GM23338 (cell line): ENCODE data around the gene CCDC152. TPM values are rescaled to one million over a fixed set of nuclear protein-coding genes. Genes with fewer than 3 reads are reported as not detected.

ENCODE experiments used
- ATAC-seq: fragments of 200-7000 bp; cut with Tn5 transposase; 3 replicates; pipeline ENCODE4 v1.9.1; 2020
- DNase-seq: peaks from one replicate; pipeline ENCODE4 v3.0.0-alpha.2; 2015; ENCODE audit warnings: low spot score
- H2AFZ ChIP-seq: fragments of 200-600 bp; sonication (generic); 2 replicates; pipeline ENCODE4 v1.8.0; 2016; ENCODE audit warnings: antibody characterized with exemption, mild to moderate bottlenecking, moderate library complexity
- H3F3A ChIP-seq: fragments of 200-600 bp; sonication (generic); replicated peaks from 2 replicates; pipeline ENCODE4 v1.8.0; 2017; ENCODE audit warnings: antibody characterized with exemption, mixed run types, low read depth
- H3K27ac ChIP-seq: fragments of 200-600 bp; sonication (generic); 2 replicates; pipeline ENCODE4 v1.6.1; 2016; ENCODE audit warnings: low read depth
- H3K27me3 ChIP-seq: fragments of 200-600 bp; sonication (generic); 2 replicates; pipeline ENCODE4 v1.8.0; 2016; ENCODE audit warnings: mild to moderate bottlenecking, mixed run types, moderate library complexity; ENCODE audit not compliant: insufficient read depth
- H3K36me3 ChIP-seq: fragments of 200-600 bp; sonication (generic); 2 replicates; pipeline ENCODE4 v1.8.0; 2016; ENCODE audit warnings: mild to moderate bottlenecking; ENCODE audit not compliant: insufficient read depth
- H3K4me1 ChIP-seq: fragments of 200-600 bp; sonication (generic); 2 replicates; pipeline ENCODE4 v1.8.0; 2016; ENCODE audit warnings: mild to moderate bottlenecking, moderate library complexity; ENCODE audit not compliant: insufficient read depth
- H3K4me2 ChIP-seq: fragments of 200-600 bp; sonication (generic); 2 replicates; pipeline ENCODE4 v1.7.1; 2017; ENCODE audit warnings: mixed run types
- H3K4me3 ChIP-seq: fragments of 200-600 bp; sonication (generic); 2 replicates; pipeline ENCODE4 v1.6.1; 2016; ENCODE audit warnings: mixed run types
- H3K79me2 ChIP-seq: fragments of 200-600 bp; sonication (generic); replicated peaks from 2 replicates; pipeline ENCODE4 v1.8.0; 2017; ENCODE audit warnings: mild to moderate bottlenecking; ENCODE audit not compliant: insufficient read depth
- H3K9me2 ChIP-seq: fragments of 200-600 bp; sonication (generic); 2 replicates; pipeline ENCODE4 v1.8.0; 2017; ENCODE audit not compliant: insufficient read depth
- H4K20me1 ChIP-seq: fragments of 200-600 bp; sonication (generic); replicated peaks from 2 replicates; pipeline ENCODE4 v1.8.0; 2017; ENCODE audit warnings: mild to moderate bottlenecking; ENCODE audit not compliant: insufficient read depth
- H3K27ac Mint-ChIP-seq: 2 replicates; pipeline ENCODE4 v1.8.0; 2020; ENCODE audit warnings: inconsistent platforms, mild to moderate bottlenecking, moderate library complexity, mixed read lengths
- H3K27me3 Mint-ChIP-seq: 3 replicates; pipeline ENCODE4 v1.8.0; 2022; ENCODE audit warnings: low read depth, mild to moderate bottlenecking, moderate library complexity, mixed read lengths, inconsistent platforms; ENCODE audit not compliant: insufficient read depth, poor library complexity
- H3K36me3 Mint-ChIP-seq: 3 replicates; pipeline ENCODE4 v1.8.0; 2021; ENCODE audit warnings: low read depth, mild to moderate bottlenecking, inconsistent platforms, moderate library complexity, mixed read lengths
- H3K4me1 Mint-ChIP-seq: 3 replicates; pipeline ENCODE4 v1.8.0; 2020; ENCODE audit warnings: mild to moderate bottlenecking, inconsistent platforms, mixed read lengths
- H3K4me3 Mint-ChIP-seq: 3 replicates; pipeline ENCODE4 v1.8.0; 2021; ENCODE audit warnings: moderate library complexity, mild to moderate bottlenecking, inconsistent platforms, mixed read lengths
- H3K9me3 Mint-ChIP-seq: 3 replicates; pipeline ENCODE4 v1.8.0; 2020; ENCODE audit warnings: moderate library complexity, mild to moderate bottlenecking, inconsistent platforms, mixed read lengths
- POLR2AphosphoS5 ChIP-seq: IDR thresholded peaks from 2 replicates; pipeline ENCODE4 v1.6.1; 2016; ENCODE audit warnings: antibody characterized with exemption, low read depth
- ZNF331 ChIP-seq: fragments of 250-450 bp; sonication (Bioruptor Pico); IDR thresholded peaks from 2 replicates; pipeline ENCODE4 v1.5.0; 2020; ENCODE audit warnings: low read depth, mild to moderate bottlenecking, moderate library complexity
- polyA plus RNA-seq: library from polyadenylated mRNA; unstranded; fragments of >200 nt; fragmentation: Nextera tagmentation; extraction: Ambion mirVana; gene quantifications from 2 replicates; pipeline ENCODE4 v1.2.1, GENCODE V29; 2016
- total RNA-seq: library from RNA; depleted of rRNA; stranded (reverse); fragments of >200 nt; shearing (Covaris generic); gene quantifications from 2 replicates; pipeline ENCODE4 v1.2.3, GENCODE V29; 2014
- TF ChIP-seq, protein P1 (sequence below): IDR thresholded peaks from one replicate; pipeline ENCODE4 v1.6.1; 2018; ENCODE audit warnings: antibody characterized with exemption; ENCODE audit not compliant: unreplicated experiment
- TF ChIP-seq, protein P2 (sequence below): IDR thresholded peaks from 2 replicates; pipeline ENCODE4 v1.6.1; 2016; ENCODE audit warnings: antibody characterized with exemption

CCDC152 gene
- total and polyA plus RNA-seq, 2 experiments from 2014 or later = 16.2 to 75.9 TPM

DNA sequence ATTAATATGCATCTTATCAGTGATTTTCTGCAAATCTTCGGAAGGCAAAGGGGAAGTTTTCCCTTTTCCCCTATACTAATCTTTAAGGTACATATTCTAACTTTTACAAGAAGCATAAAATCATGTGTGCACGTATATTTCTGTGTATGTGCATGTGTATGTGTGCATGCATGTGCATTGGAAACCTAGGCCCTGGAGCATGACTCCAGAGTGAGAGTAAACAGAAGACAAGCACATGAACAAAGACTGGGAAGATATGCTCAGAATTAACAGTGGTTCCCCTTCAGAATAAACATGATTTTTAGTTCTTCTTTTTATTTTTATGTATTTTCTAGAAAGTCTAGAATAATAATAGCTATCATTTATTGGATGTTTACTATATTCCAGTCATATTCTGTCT lies 65.9 kb downstream of the CCDC152 start (continued):
- TF ChIP-seq, protein P1, sequence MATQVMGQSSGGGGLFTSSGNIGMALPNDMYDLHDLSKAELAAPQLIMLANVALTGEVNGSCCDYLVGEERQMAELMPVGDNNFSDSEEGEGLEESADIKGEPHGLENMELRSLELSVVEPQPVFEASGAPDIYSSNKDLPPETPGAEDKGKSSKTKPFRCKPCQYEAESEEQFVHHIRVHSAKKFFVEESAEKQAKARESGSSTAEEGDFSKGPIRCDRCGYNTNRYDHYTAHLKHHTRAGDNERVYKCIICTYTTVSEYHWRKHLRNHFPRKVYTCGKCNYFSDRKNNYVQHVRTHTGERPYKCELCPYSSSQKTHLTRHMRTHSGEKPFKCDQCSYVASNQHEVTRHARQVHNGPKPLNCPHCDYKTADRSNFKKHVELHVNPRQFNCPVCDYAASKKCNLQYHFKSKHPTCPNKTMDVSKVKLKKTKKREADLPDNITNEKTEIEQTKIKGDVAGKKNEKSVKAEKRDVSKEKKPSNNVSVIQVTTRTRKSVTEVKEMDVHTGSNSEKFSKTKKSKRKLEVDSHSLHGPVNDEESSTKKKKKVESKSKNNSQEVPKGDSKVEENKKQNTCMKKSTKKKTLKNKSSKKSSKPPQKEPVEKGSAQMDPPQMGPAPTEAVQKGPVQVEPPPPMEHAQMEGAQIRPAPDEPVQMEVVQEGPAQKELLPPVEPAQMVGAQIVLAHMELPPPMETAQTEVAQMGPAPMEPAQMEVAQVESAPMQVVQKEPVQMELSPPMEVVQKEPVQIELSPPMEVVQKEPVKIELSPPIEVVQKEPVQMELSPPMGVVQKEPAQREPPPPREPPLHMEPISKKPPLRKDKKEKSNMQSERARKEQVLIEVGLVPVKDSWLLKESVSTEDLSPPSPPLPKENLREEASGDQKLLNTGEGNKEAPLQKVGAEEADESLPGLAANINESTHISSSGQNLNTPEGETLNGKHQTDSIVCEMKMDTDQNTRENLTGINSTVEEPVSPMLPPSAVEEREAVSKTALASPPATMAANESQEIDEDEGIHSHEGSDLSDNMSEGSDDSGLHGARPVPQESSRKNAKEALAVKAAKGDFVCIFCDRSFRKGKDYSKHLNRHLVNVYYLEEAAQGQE = no peak
- TF ChIP-seq POLR2AphosphoS5 = no peak

DNA sequence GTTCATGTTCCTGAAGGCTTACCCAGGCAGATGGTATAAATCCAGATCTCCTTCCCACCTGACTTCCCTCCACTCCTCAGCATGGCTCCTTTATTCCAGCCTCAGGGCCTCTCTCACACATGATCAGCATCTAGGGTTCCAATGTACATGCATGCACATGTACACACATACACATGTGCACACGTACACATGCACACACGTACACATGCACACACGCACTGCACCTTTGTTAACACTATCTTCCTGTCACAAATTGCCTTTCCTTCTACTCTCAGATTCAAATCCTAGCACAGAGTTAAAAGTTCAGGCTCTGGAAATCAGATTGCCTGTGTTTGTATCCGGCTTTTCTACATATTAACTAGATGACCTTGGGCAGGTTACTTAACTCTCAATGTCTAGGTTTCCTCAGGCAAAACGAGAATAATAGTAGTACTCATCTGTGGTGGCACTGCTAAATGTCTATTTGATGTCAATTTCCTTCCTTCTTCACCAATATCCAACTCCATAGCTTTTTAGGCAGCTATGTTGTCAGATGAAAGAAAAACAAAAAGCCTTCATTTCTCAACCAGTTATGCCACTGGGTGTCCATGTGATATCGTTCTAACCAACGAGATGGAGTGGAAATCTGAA lies 67.8 kb downstream of the CCDC152 start:
- peaks cover 2% of the 10 kb centered on the region for H3K27me3 Mint-ChIP-seq
- H3K9me3 Mint-ChIP-seq = no peaks in the 10 kb centered on the region
- Histone ChIP-seq H3K36me3 (no peaks in the 10 kb centered on the region), H4K20me1 (no peaks in the 10 kb centered on the region), H3K4me3 (no peak overlapping the region), H3K4me1 (no peaks in the 10 kb centered on the region), H2AFZ (no peak overlapping the region), H3K4me2 (no peak overlapping the region), H3K9me2 (no peaks in the 10 kb centered on the region), H3K27me3 (no peaks in the 10 kb centered on the region), H3K79me2 (no peaks in the 10 kb centered on the region), H3K27ac (no peak overlapping the region), H3F3A (no peaks in the 10 kb centered on the region)
- ATAC-seq (no peak), DNase-seq (no peak)
- TF ChIP-seq POLR2AphosphoS5 = no peak
- no peak overlapping the region for H3K27ac Mint-ChIP-seq
- no peaks in the 10 kb centered on the region for H3K36me3 Mint-ChIP-seq
- no peak overlapping the region for H3K4me3 Mint-ChIP-seq
- no peaks in the 10 kb centered on the region for H3K4me1 Mint-ChIP-seq

DNA sequence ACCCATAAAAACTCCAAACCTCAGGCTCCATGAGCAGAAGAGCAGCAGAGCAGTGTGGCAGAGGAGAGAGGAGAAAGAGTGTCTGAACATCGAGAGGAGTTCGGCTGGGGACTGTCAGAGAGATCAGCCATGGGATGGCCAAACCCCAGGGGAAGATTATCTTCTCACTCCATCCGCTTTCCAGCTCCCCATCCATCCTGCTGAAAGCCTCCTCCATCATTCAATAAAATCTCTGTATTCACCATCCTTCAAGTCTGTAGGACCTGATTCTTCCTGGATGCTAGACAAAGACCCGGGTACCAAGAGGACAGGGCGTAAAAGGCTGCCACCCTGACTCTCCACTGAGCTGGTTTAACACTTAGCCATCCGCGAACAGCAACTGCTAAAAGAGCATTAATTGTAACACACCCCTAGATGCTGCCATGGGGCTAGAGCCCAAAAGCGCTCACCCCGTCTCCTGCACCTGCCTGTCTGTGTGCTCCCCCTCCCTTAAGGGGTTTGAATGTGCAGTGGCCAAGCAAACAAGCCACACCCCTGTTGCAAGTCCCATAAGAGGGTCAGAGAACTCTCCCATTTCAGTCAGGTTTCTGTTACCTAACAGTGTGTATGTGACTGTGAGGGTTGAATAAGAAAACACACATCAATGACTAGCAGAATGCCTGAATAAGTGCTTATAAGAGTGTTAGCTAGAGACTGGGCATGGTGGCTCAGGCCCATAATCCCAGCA lies 69.0 kb downstream of the CCDC152 start:
- Histone ChIP-seq H3K79me2 (no peaks in the 10 kb centered on the region), H3K9me2 (no peaks in the 10 kb centered on the region), H3F3A (no peaks in the 10 kb centered on the region), H4K20me1 (no peaks in the 10 kb centered on the region), H3K27ac (no peak overlapping the region), H3K4me1 (no peaks in the 10 kb centered on the region), H3K4me2 (no peak overlapping the region), H2AFZ (no peak overlapping the region), H3K36me3 (no peaks in the 10 kb centered on the region), H3K27me3 (no peaks in the 10 kb centered on the region), H3K4me3 (no peak overlapping the region)
- ATAC-seq (no peak), DNase-seq (no peak)
- Mint-ChIP-seq H3K4me3 (no peak overlapping the region), H3K9me3 (no peaks in the 10 kb centered on the region), H3K27ac (no peak overlapping the region), H3K4me1 (no peaks in the 10 kb centered on the region), H3K27me3 (peaks cover 2% of the 10 kb centered on the region), H3K36me3 (no peaks in the 10 kb centered on the region)
- TF ChIP-seq ZNF331 (CRISPR knock-in tag) (no peak), POLR2AphosphoS5 (no peak)
- TF ChIP-seq, protein P2, sequence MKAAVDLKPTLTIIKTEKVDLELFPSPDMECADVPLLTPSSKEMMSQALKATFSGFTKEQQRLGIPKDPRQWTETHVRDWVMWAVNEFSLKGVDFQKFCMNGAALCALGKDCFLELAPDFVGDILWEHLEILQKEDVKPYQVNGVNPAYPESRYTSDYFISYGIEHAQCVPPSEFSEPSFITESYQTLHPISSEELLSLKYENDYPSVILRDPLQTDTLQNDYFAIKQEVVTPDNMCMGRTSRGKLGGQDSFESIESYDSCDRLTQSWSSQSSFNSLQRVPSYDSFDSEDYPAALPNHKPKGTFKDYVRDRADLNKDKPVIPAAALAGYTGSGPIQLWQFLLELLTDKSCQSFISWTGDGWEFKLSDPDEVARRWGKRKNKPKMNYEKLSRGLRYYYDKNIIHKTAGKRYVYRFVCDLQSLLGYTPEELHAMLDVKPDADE = no peak
